PC-3 (cell line): ENCODE measurements around the gene CEBPA.

Experiments used
- EZH2 ChIP-seq: fragments of 300-600 bp; sonication (generic); IDR thresholded peaks from one replicate; pipeline ENCODE4 v1.6.1; 2017; ENCODE audit warnings: antibody characterized with exemption, mild to moderate bottlenecking, low read length; ENCODE audit not compliant: unreplicated experiment
- EZH2phosphoT487 ChIP-seq: fragments of 300-600 bp; sonication (generic); IDR thresholded peaks from 2 replicates; pipeline ENCODE4 v1.6.1; 2018; ENCODE audit warnings: mild to moderate bottlenecking, antibody characterized with exemption, low read length, borderline replicate concordance
- TF ChIP-seq, protein P1 (sequence below): fragments of 300-600 bp; sonication (generic); conservative IDR thresholded peaks from 2 replicates; pipeline ENCODE4 v1.5.1; 2017; ENCODE audit warnings: antibody characterized with exemption, low read depth, mild to moderate bottlenecking, low read length

DNA sequence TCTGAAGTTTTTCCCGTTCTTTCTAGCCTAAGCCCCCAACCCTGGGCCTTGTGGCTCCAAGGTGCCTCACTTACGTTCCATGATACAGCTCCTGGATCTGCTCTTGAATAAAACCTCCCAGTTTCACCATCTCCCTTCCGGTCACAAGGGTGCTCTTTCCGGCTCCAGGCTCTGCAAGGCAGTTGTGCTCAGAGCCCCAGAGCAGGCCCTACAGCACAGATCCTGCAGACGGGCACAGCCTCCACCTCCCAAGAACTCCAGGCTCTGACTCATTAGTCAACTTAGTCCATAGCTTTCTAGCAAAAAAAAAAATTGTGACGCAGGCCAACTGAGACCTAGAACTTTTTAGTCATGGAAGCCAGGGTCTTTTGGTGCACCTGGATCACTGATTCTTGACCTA lies 42.8 kb downstream of the CEBPA start:
- TF ChIP-seq, protein P1, sequence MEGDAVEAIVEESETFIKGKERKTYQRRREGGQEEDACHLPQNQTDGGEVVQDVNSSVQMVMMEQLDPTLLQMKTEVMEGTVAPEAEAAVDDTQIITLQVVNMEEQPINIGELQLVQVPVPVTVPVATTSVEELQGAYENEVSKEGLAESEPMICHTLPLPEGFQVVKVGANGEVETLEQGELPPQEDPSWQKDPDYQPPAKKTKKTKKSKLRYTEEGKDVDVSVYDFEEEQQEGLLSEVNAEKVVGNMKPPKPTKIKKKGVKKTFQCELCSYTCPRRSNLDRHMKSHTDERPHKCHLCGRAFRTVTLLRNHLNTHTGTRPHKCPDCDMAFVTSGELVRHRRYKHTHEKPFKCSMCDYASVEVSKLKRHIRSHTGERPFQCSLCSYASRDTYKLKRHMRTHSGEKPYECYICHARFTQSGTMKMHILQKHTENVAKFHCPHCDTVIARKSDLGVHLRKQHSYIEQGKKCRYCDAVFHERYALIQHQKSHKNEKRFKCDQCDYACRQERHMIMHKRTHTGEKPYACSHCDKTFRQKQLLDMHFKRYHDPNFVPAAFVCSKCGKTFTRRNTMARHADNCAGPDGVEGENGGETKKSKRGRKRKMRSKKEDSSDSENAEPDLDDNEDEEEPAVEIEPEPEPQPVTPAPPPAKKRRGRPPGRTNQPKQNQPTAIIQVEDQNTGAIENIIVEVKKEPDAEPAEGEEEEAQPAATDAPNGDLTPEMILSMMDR = no peak
- TF ChIP-seq EZH2 = no peak
- no peak for TF ChIP-seq EZH2phosphoT487
